B cell (primary cell): ENCODE measurements around the gene HIVEP1. TPM values are rescaled to one million over a fixed set of nuclear protein-coding genes. Genes with fewer than 3 reads are reported as not detected.
A peak's percentile ranks its signal among the peaks of the same experiment; 100 is the strongest.

Experiments
- ATAC-seq: fragments of 200-7000 bp; cut with Tn5 transposase; one replicate; pipeline ENCODE4 v1.10.0; 2021; ENCODE audit warnings: low read depth, mild to moderate bottlenecking, moderate number of reproducible peaks, moderate library complexity
- CTCF ChIA-PET: fragments of 350-600 bp; sonication (Branson Sonifier 250); formaldehyde crosslinking; loops from one replicate; lab custom pipeline; 2021; ENCODE audit warnings: antibody characterized with exemption, inconsistent platforms; lab: Charles Lee
- POLR2A ChIA-PET: fragments of 350-600 bp; sonication (Branson Sonifier 250); formaldehyde crosslinking; loops from one replicate; lab custom pipeline; 2021; ENCODE audit warnings: antibody characterized with exemption; lab: Charles Lee
- DNase-seq: peaks from one replicate; pipeline ENCODE4 v3.0.0; 2013
- H2AFZ ChIP-seq: 2 replicates; pipeline ENCODE4 v1.6.1; 2012; ENCODE audit warnings: mild to moderate bottlenecking, low read depth, low read length; ENCODE audit not compliant: insufficient read depth, poor library complexity, severe bottlenecking
- H3K27ac ChIP-seq, 2 donors: 1 replicate in 1 of 2; 2 replicates in 1 of 2; pipeline ENCODE4 v1.5.1; 2012 to 2013; ENCODE audit warnings: low read length in 2 of 2, mild to moderate bottlenecking in 2 of 2, moderate library complexity in 1 of 2
- H3K27me3 ChIP-seq, 4 experiments: fragments of 200-600 bp in 1 of 4; sonication (generic) in 1 of 4; replicated peaks in 1 of 4; 1 replicate in 2 of 4; 2 replicates in 2 of 4; pipeline versions ENCODE4 v1.6.1 to v1.7.0; 2013 to 2016; ENCODE audit warnings: low read length in 3 of 4, mild to moderate bottlenecking in 2 of 4, mixed read lengths in 1 of 4, moderate library complexity in 1 of 4; ENCODE audit not compliant: insufficient read depth in 4 of 4, control insufficient read depth in 3 of 4; ENCODE audit errors: control extremely low read depth in 1 of 4
- H3K36me3 ChIP-seq, 2 experiments: replicated peaks in 1 of 2; 1 replicate in 1 of 2; 2 replicates in 1 of 2; pipeline versions ENCODE4 v1.6.1 to v1.7.1; 2013; ENCODE audit warnings: low read length in 1 of 2; ENCODE audit not compliant: insufficient read depth in 2 of 2, control insufficient read depth in 1 of 2; ENCODE audit errors: control extremely low read depth in 1 of 2, extremely low read depth in 1 of 2
- H3K4me1 ChIP-seq, 2 donors: fragments of 200-600 bp in 1 of 2; sonication (generic) in 1 of 2; 1 replicate in 1 of 2; 2 replicates in 1 of 2; pipeline versions ENCODE4 v1.5.1 to v1.6.1; 2013 to 2017; ENCODE audit warnings: low read length in 2 of 2; ENCODE audit not compliant: control insufficient read depth in 2 of 2, insufficient read depth in 2 of 2
- H3K4me2 ChIP-seq: replicated peaks from 2 replicates; pipeline ENCODE3; 2012; ENCODE audit warnings: mild to moderate bottlenecking, low read depth, low read length; ENCODE audit not compliant: poor library complexity, severe bottlenecking
- H3K4me3 ChIP-seq, 5 experiments: fragments of 200-600 bp in 1 of 5; sonication (generic) in 1 of 5; 1 replicate in 3 of 5; 2 replicates in 2 of 5; pipeline versions ENCODE4 v1.5.1 to v1.7.0; 2011 to 2016; ENCODE audit warnings: low read length in 4 of 5, mild to moderate bottlenecking in 4 of 5, low read depth in 2 of 5, control low read depth in 1 of 5, moderate library complexity in 1 of 5; ENCODE audit not compliant: insufficient read depth in 1 of 5; ENCODE audit errors: control extremely low read depth in 1 of 5, extremely low read depth in 1 of 5
- H3K79me2 ChIP-seq: fragments of 200-600 bp; sonication (generic); one replicate; pipeline ENCODE4 v1.6.0; 2016; ENCODE audit warnings: low read length; ENCODE audit not compliant: control insufficient read depth, insufficient read depth
- H3K9ac ChIP-seq: fragments of 200-600 bp; sonication (generic); 2 replicates; pipeline ENCODE4 v1.6.1; 2017; ENCODE audit warnings: mild to moderate bottlenecking, low read length, moderate library complexity
- H3K9me3 ChIP-seq, 3 donors: one replicate each; pipeline versions ENCODE4 v1.6.1 to v1.7.1; 2013; ENCODE audit warnings: low read length in 2 of 3; ENCODE audit not compliant: control insufficient read depth in 2 of 3, insufficient read depth in 1 of 3; ENCODE audit errors: control extremely low read depth in 1 of 3
- H4K20me1 ChIP-seq: 2 replicates; pipeline ENCODE4 v1.6.0; 2012; ENCODE audit warnings: mild to moderate bottlenecking, low read length; ENCODE audit not compliant: insufficient read depth, control insufficient read depth, poor library complexity, severe bottlenecking
- H3K27ac Mint-ChIP-seq: one replicate; pipeline ENCODE4 v1.8.0; 2021; ENCODE audit warnings: mixed read lengths
- H3K27me3 Mint-ChIP-seq: one replicate; pipeline ENCODE4 v1.8.0; 2021; ENCODE audit warnings: mixed read lengths
- H3K4me1 Mint-ChIP-seq: one replicate; pipeline ENCODE4 v1.8.0; 2021; ENCODE audit warnings: mixed read lengths
- H3K4me3 Mint-ChIP-seq: one replicate; pipeline ENCODE4 v1.8.0; 2021; ENCODE audit warnings: mixed read lengths
- H3K9me3 Mint-ChIP-seq: one replicate; pipeline ENCODE4 v1.8.0; 2022; ENCODE audit warnings: mixed read lengths; ENCODE audit not compliant: insufficient read depth
- EZH2 ChIP-seq: IDR thresholded peaks from 2 replicates; pipeline ENCODE4 v1.6.1; 2012; ENCODE audit warnings: borderline replicate concordance, low read depth, mild to moderate bottlenecking, moderate library complexity, low read length; ENCODE audit not compliant: insufficient read depth, poor library complexity, severe bottlenecking
- WGBS: methylation state at CpG from one replicate; pipeline ENCODE4 v1.1.5; 2013; ENCODE audit warnings: missing lambda C conversion rate; ENCODE audit not compliant: insufficient coverage; 5-methylcytosine and 5-hydroxymethylcytosine counted together
- intact Hi-C: fragments of 100-400 bp; cut with micrococcal nuclease; formaldehyde crosslinking; loops from one replicate; pipeline ENCODE4 v1.10.0; 2022
- polyA plus RNA-seq: library from polyadenylated mRNA; depleted of rRNA; stranded (reverse); fragments of >200 nt; gene quantifications from 2 replicates; pipeline ENCODE4 v1.2.3, GENCODE V29; 2012
- total RNA-seq, 2 donors: library from RNA; stranded (reverse); fragments of 120-200 nt in 1 of 2; gene quantifications; 1 replicate in 1 of 2; 2 replicates in 1 of 2; pipeline versions ENCODE4 v1.2.3 to v1.2.4, GENCODE V29; 2013 to 2022
- TF ChIP-seq, protein P1 (sequence below): fragments of 200-600 bp; IDR thresholded peaks from one replicate; pipeline ENCODE4 v1.8.0; 2022; ENCODE audit warnings: antibody characterized with exemption, mild to moderate bottlenecking

The HIVEP1 gene
- total and polyA plus RNA-seq, 2 donors (not counting 1 experiment from before 2014, with no cell fraction given) = 11.3 to 96.5 TPM

DNA sequence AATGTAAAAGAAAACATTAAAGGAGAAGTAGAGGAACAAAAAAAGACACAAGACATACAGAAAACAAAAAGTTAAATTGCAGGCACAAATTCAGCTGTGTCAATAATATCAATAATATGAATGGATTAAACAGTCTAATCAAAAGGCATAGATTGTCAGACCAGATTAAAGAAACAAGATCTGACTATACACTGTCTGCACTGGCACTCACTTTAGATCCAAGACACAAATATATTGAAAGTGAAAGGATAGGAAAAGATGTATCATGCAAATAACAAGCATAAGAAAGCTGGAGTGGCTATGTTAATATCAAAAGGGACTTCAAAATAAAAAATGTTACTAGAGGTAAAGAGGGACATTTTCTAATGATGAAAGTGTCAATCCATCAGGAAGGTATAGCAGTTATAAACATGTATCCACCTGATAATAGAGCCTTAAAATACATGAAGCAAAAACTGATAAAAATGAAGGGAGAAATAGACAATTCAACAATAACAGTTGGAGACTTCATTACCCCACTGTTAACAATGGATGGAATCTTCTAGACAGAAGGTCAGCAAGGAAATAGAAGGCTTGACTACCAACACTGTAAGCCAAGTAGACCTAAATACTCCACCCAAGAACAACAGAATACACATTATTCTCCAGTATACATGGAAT lies 89.7 kb downstream of the HIVEP1 start:
- no peak overlapping the region for H2AFZ ChIP-seq
- Mint-ChIP-seq H3K27ac (peak overlapping the region; percentile 15), H3K9me3 (no peaks in the 10 kb centered on the region), H3K4me3 (no peak overlapping the region), H3K27me3 (no peaks in the 10 kb centered on the region), H3K4me1 (peaks cover 27% of the 10 kb centered on the region)
- intact Hi-C loops = no loop called here
- H3K9ac ChIP-seq = no peak overlapping the region
- POLR2A ChIA-PET = no interaction called here
- no peak for DNase-seq
- TF ChIP-seq, protein P1, sequence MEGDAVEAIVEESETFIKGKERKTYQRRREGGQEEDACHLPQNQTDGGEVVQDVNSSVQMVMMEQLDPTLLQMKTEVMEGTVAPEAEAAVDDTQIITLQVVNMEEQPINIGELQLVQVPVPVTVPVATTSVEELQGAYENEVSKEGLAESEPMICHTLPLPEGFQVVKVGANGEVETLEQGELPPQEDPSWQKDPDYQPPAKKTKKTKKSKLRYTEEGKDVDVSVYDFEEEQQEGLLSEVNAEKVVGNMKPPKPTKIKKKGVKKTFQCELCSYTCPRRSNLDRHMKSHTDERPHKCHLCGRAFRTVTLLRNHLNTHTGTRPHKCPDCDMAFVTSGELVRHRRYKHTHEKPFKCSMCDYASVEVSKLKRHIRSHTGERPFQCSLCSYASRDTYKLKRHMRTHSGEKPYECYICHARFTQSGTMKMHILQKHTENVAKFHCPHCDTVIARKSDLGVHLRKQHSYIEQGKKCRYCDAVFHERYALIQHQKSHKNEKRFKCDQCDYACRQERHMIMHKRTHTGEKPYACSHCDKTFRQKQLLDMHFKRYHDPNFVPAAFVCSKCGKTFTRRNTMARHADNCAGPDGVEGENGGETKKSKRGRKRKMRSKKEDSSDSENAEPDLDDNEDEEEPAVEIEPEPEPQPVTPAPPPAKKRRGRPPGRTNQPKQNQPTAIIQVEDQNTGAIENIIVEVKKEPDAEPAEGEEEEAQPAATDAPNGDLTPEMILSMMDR = no peak
- TF ChIP-seq EZH2 = no peak
- H3K9me3 ChIP-seq = no peaks in the 10 kb centered on the region
- H3K4me3 ChIP-seq = no peak overlapping the region
- no peak for ATAC-seq
- H3K27ac ChIP-seq = no peak overlapping the region
- peaks cover 12% of the 10 kb centered on the region for H3K79me2 ChIP-seq
- no peak overlapping the region for H3K4me2 ChIP-seq
- H3K36me3 ChIP-seq = no peaks in the 10 kb centered on the region
- CTCF ChIA-PET = no interaction called here
- no peaks in the 10 kb centered on the region for H3K27me3 ChIP-seq
- peaks cover 0 to 3% of the 10 kb centered on the region in 2 donors for H3K4me1 ChIP-seq
- H4K20me1 ChIP-seq = peaks cover 6% of the 10 kb centered on the region

DNA sequence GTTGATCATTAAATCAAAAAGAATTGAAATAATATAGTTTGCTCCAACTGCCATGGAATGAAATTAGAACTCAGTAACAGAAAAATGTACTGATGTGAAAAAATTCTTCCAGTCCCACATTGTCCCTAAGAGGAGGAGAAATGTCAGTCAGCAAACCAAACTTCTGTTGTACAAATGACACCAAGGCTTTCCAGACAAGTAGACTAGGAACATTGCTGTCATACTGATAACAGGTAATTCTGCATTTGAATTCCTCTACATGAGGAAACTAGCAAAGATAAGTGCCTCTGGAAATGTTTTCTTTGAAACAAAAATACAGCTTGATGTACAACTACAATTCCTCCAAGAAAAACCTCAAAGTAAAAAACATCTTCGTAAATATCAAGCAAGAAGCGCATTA lies 90.2 kb downstream of the HIVEP1 start:
- peaks cover 0 to under 1% of the 10 kb centered on the region in 2 experiments for H3K36me3 ChIP-seq
- peaks cover 6% of the 10 kb centered on the region for H4K20me1 ChIP-seq
- Mint-ChIP-seq H3K27ac (no peak overlapping the region), H3K27me3 (no peaks in the 10 kb centered on the region), H3K4me3 (no peak overlapping the region), H3K4me1 (peaks cover 27% of the 10 kb centered on the region), H3K9me3 (no peaks in the 10 kb centered on the region)
- POLR2A ChIA-PET = no interaction called here
- no peak overlapping the region for H3K4me2 ChIP-seq
- peaks cover 0 to under 1% (median 0%) of the 10 kb centered on the region in 3 donors for H3K9me3 ChIP-seq
- no peak overlapping the region for H3K27ac ChIP-seq
- intact Hi-C loops = no loop called here
- no peak overlapping the region for H2AFZ ChIP-seq
- peaks cover 12% of the 10 kb centered on the region for H3K79me2 ChIP-seq
- no CpG with 5 or more reads among the region's 2 CpGs for WGBS
- CTCF ChIA-PET = interaction anchor here (1.0 kb wide), 1 partner anchor 9 kb away, joined by 3 read pairs; no protein-coding TSS in a partner anchor
- ATAC-seq (no peak), DNase-seq (no peak)
- H3K4me3 ChIP-seq = no peak overlapping the region
- TF ChIP-seq, protein P1 = no peak
- no peak for TF ChIP-seq EZH2
- no peak overlapping the region for H3K9ac ChIP-seq
- peaks cover 0 to 3% of the 10 kb centered on the region in 2 donors for H3K4me1 ChIP-seq
- H3K27me3 ChIP-seq = no peaks in the 10 kb centered on the region
